Sigmoid colon (tissue), 3 donors: Measurements from ENCODE around the gene TNFRSF1B.

Experiments
- POLR2A ChIP-seq, 2 donors: fragments of 450-650 bp; IDR thresholded peaks; one replicate each; pipeline ENCODE4 v1.6.1; 2016; ENCODE audit warnings: antibody characterized with exemption in 2 of 2, mild to moderate bottlenecking in 2 of 2, moderate library complexity in 2 of 2
- TF ChIP-seq, protein P1 (sequence below), 4 experiments: fragments of 450-650 bp in 3 of 4; fragments of 200-600 bp in 1 of 4; IDR thresholded peaks; one replicate each; pipeline ENCODE4 v1.5.1; 2016 to 2019; ENCODE audit warnings: antibody characterized with exemption in 4 of 4, mild to moderate bottlenecking in 3 of 4, moderate library complexity in 2 of 4

DNA sequence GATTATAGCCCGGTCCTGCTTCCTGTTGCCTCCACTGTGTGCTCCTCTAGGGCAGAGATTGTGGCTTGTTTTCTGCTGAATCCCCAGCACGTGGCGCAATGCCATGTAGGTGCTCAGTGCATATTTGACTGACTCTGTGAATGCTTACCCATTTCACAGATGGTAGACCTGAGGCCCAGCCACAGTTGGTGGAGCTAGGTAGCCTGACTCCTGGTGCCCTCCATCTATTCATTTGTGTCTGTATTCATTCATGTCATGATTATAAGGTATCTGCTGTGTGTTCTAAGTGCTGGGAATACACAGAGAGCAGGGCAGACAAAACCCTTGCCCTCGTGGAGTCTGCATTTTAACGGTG, 22.5 kb downstream of the TNFRSF1B start:
- TF ChIP-seq, protein P1, sequence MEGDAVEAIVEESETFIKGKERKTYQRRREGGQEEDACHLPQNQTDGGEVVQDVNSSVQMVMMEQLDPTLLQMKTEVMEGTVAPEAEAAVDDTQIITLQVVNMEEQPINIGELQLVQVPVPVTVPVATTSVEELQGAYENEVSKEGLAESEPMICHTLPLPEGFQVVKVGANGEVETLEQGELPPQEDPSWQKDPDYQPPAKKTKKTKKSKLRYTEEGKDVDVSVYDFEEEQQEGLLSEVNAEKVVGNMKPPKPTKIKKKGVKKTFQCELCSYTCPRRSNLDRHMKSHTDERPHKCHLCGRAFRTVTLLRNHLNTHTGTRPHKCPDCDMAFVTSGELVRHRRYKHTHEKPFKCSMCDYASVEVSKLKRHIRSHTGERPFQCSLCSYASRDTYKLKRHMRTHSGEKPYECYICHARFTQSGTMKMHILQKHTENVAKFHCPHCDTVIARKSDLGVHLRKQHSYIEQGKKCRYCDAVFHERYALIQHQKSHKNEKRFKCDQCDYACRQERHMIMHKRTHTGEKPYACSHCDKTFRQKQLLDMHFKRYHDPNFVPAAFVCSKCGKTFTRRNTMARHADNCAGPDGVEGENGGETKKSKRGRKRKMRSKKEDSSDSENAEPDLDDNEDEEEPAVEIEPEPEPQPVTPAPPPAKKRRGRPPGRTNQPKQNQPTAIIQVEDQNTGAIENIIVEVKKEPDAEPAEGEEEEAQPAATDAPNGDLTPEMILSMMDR (IDR thresholded peaks at IDR 0.05): no peak
- no peak for TF ChIP-seq POLR2A (IDR thresholded peaks at IDR 0.05)
